Fibroblast of lung (primary cell): ENCODE measurements around the gene ATP10A.

ENCODE experiments used
- EZH2 ChIP-seq: IDR thresholded peaks from 2 replicates; pipeline ENCODE4 v1.5.1; 2012; ENCODE audit warnings: low read length, control low read depth, mild to moderate bottlenecking; ENCODE audit errors: missing control alignments
- TF ChIP-seq, protein P1 (sequence below), 2 donors: IDR thresholded peaks in 1 of 2; conservative IDR thresholded peaks in 1 of 2; 1 replicate in 1 of 2; 2 replicates in 1 of 2; pipeline ENCODE4 v1.5.1; 2011 to 2012; ENCODE audit warnings: low read length in 2 of 2, control low read depth in 1 of 2, inconsistent platforms in 1 of 2, low read depth in 1 of 2, mild to moderate bottlenecking in 1 of 2

DNA sequence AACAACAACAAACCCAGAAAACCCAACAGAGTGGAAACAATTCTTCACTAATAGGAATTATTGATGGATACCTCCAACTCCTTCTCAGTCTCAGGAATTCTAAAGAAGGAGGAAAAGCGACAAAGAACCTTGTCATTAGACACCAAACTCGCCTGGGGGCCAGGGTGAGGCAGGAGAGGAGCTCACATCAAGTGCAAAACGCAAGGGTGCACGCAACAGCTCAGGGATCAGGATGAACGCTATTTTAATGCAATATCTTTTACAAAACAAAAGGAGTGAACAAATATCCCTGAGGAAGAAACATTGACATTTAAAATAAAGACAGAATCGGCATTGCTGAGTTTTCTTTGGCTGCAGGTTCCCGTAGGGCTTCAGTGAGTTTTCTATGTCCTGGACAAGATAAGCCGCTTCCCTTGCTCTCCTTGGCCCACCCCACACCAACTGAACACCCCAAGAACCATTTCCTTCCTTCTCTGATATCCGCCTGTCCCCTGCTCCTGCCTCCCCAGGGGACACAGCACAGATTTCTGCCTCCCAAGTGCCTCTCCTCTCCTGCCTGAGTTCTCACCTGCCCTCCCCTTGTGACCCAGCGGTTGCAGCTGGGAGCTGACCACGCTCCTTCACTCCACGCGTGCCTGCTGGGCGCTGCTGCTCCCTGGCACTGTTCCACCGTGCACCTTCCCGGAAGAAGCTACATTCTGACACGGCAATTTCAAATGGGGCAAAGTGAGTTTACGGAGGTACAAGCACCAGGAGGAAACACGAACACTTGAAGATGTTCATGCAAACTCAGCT lies 63.0 kb downstream of the ATP10A start:
- TF ChIP-seq, protein P1, sequence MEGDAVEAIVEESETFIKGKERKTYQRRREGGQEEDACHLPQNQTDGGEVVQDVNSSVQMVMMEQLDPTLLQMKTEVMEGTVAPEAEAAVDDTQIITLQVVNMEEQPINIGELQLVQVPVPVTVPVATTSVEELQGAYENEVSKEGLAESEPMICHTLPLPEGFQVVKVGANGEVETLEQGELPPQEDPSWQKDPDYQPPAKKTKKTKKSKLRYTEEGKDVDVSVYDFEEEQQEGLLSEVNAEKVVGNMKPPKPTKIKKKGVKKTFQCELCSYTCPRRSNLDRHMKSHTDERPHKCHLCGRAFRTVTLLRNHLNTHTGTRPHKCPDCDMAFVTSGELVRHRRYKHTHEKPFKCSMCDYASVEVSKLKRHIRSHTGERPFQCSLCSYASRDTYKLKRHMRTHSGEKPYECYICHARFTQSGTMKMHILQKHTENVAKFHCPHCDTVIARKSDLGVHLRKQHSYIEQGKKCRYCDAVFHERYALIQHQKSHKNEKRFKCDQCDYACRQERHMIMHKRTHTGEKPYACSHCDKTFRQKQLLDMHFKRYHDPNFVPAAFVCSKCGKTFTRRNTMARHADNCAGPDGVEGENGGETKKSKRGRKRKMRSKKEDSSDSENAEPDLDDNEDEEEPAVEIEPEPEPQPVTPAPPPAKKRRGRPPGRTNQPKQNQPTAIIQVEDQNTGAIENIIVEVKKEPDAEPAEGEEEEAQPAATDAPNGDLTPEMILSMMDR (conservative IDR thresholded peaks at IDR 0.05 in 1 of 2, IDR thresholded peaks at IDR 0.05 in 1 of 2; ENCODE audit: low read depth in 1 of 2, low read length in 2 of 2) = no peak
- no peak for TF ChIP-seq EZH2
